HepG2 (cell line): Measurements from ENCODE around the gene CD101. TPM values are rescaled to one million over a fixed set of nuclear protein-coding genes. Genes with fewer than 3 reads are reported as not detected.

Experiments used
- ATAC-seq: fragments of 200-7000 bp; cut with Tn5 transposase; 3 replicates; pipeline ENCODE4 v1.9.1; 2020; ENCODE audit warnings: mild to moderate bottlenecking, moderate library complexity
- BruUV-seq: library from RNA; stranded (reverse); fragments of 400-500 nt; replicated peaks from 2 replicates; lab custom pipeline; 2021; lab: Mats Ljungman, UMichigan
- CTCF ChIA-PET: fragments of 300-600 bp; formaldehyde crosslinking; extraction: SDS; loops from one replicate; lab custom pipeline; 2021; ENCODE audit warnings: low total read pairs, inconsistent platforms, low intra/inter-chr PET ratio; lab: Yijun Ruan, JAX
- POLR2A ChIA-PET: fragments of 350-600 bp; sonication (Branson Sonifier 250); formaldehyde crosslinking; loops from one replicate; lab custom pipeline; 2020; ENCODE audit warnings: antibody characterized with exemption, inconsistent platforms; lab: Yijun Ruan, JAX
- DNase-seq: peaks from one replicate; pipeline ENCODE4 v3.0.0-alpha.2; 2015; ENCODE audit warnings: low spot score
- FAIRE-seq: peaks from 3 replicates; lab custom pipeline; 2011; peaks lifted over from hg19 to GRCh38; lab: Jason Lieb, UNC
- H2AFZ ChIP-seq: one replicate; pipeline ENCODE4 v1.6.1; 2011; ENCODE audit warnings: low read length, inconsistent platforms
- H3K27ac ChIP-seq: fragments of 300-600 bp; 3 replicates; pipeline ENCODE4 v1.8.0; 2011; ENCODE audit warnings: mixed run types, mild to moderate bottlenecking, mixed read lengths, low read length, inconsistent platforms; ENCODE audit not compliant: insufficient read depth; ENCODE audit errors: extremely low read length
- H3K27me3 ChIP-seq, 2 experiments: fragments of 200-600 bp in 1 of 2; 2 replicates in 1 of 2; 3 replicates in 1 of 2; pipeline versions ENCODE4 v1.6.0 to v1.8.0; 2011; ENCODE audit warnings: low read length in 2 of 2, mild to moderate bottlenecking in 2 of 2, moderate library complexity in 2 of 2, inconsistent platforms in 1 of 2; ENCODE audit not compliant: insufficient read depth in 2 of 2, control insufficient read depth in 1 of 2
- H3K36me3 ChIP-seq, 2 experiments: fragments of 200-600 bp in 1 of 2; replicated peaks in 1 of 2; 2 replicates in 1 of 2; 3 replicates in 1 of 2; pipeline versions ENCODE4 v1.5.1 to v1.8.0; 2011; ENCODE audit warnings: low read length in 2 of 2, inconsistent platforms in 1 of 2; ENCODE audit not compliant: insufficient read depth in 2 of 2, control insufficient read depth in 1 of 2
- H3K4me1 ChIP-seq: 2 replicates; pipeline ENCODE4 v1.5.1; 2012; ENCODE audit warnings: low read length, inconsistent platforms; ENCODE audit not compliant: insufficient read depth
- H3K4me2 ChIP-seq: 2 replicates; pipeline ENCODE4 v1.6.0; 2011; ENCODE audit warnings: low read depth, low read length, inconsistent platforms
- H3K4me3 ChIP-seq, 3 experiments: fragments of 200-600 bp in 1 of 3; sonication (generic), shearing (Covaris generic) in 1 of 3; replicated peaks in 1 of 3; 2 replicates each; pipeline ENCODE4 v1.5.1; 2011 to 2016; ENCODE audit warnings: low read length in 3 of 3, inconsistent platforms in 2 of 3, low read depth in 2 of 3, mild to moderate bottlenecking in 2 of 3, control low read depth in 1 of 3, mixed read lengths in 1 of 3; ENCODE audit not compliant: insufficient read depth in 1 of 3
- H3K79me2 ChIP-seq: one replicate; pipeline ENCODE4 v1.6.1; 2011; ENCODE audit warnings: low read length, inconsistent platforms; ENCODE audit not compliant: insufficient read depth
- H3K9ac ChIP-seq: 2 replicates; pipeline ENCODE4 v1.6.0; 2011; ENCODE audit warnings: mild to moderate bottlenecking, low read depth, low read length, inconsistent platforms; ENCODE audit not compliant: insufficient read depth
- H3K9me3 ChIP-seq: 2 replicates; pipeline ENCODE4 v1.5.1; 2012; ENCODE audit warnings: mild to moderate bottlenecking, low read length
- H4K20me1 ChIP-seq: 2 replicates; pipeline ENCODE4 v1.6.0; 2011; ENCODE audit warnings: inconsistent platforms, mild to moderate bottlenecking, low read length, moderate library complexity; ENCODE audit not compliant: insufficient read depth
- ATF2 ChIP-seq: sonication (generic); formaldehyde crosslinking; IDR thresholded peaks from 2 replicates; pipeline ENCODE4 v1.4.0; 2020; ENCODE audit warnings: missing genetic modification reagents
- BATF2 ChIP-seq: sonication (generic); formaldehyde crosslinking; IDR thresholded peaks from 2 replicates; pipeline ENCODE4 v1.8.0; 2022; ENCODE audit warnings: mild to moderate bottlenecking, missing genetic modification reagents, moderate library complexity
- CC2D1A ChIP-seq: sonication (generic); formaldehyde crosslinking; IDR thresholded peaks from 2 replicates; pipeline ENCODE4 v1.8.1; 2023; ENCODE audit warnings: mild to moderate bottlenecking, missing genetic modification reagents
- DNMT1 ChIP-seq: sonication (generic); formaldehyde crosslinking; IDR thresholded peaks from 2 replicates; pipeline ENCODE4 v1.5.1; 2020; ENCODE audit warnings: mild to moderate bottlenecking, missing genetic modification reagents
- GABPA ChIP-seq, 2 experiments: IDR thresholded peaks; 2 replicates each; pipeline ENCODE4 v1.6.1; 2011 to 2016; ENCODE audit warnings: low read depth in 2 of 2, low read length in 1 of 2, missing biosample characterization in 1 of 2, missing genetic modification characterization in 1 of 2
- GMEB1 ChIP-seq: sonication (generic); formaldehyde crosslinking; IDR thresholded peaks from 2 replicates; pipeline ENCODE4 v1.5.1; 2020; ENCODE audit warnings: missing genetic modification reagents, mild to moderate bottlenecking, borderline replicate concordance
- HMG20A ChIP-seq: IDR thresholded peaks from 2 replicates; pipeline ENCODE4 v1.6.1; 2016; ENCODE audit warnings: borderline replicate concordance
- HNRNPLL ChIP-seq: fragments of 200-400 bp; formaldehyde crosslinking; IDR thresholded peaks from 2 replicates; pipeline ENCODE4 v1.6.1; 2017; ENCODE audit warnings: mild to moderate bottlenecking, low read depth, low read length; ENCODE audit not compliant: poor library complexity, severe bottlenecking
- KLF11 ChIP-seq: IDR thresholded peaks from 2 replicates; pipeline ENCODE4 v1.6.1; 2016; ENCODE audit warnings: missing compliant biosample characterization
- KLF6 ChIP-seq: IDR thresholded peaks from 2 replicates; pipeline ENCODE4 v1.8.0; 2016; ENCODE audit warnings: missing biosample characterization, missing genetic modification reagents
- NCOR1 ChIP-seq: fragments of 200-600 bp; sonication (generic); IDR thresholded peaks from 2 replicates; pipeline ENCODE4 v1.7.0; 2017; ENCODE audit warnings: antibody characterized with exemption, low read length, borderline replicate concordance
- PCBP2 ChIP-seq: fragments of 200-400 bp; formaldehyde crosslinking; optimal IDR thresholded peaks from 2 replicates; pipeline ENCODE3; 2018; ENCODE audit warnings: low read length, low read depth; ENCODE audit not compliant: poor library complexity, severe bottlenecking
- SP2 ChIP-seq: sonication (generic); formaldehyde crosslinking; IDR thresholded peaks from 2 replicates; pipeline ENCODE4 v1.5.1; 2020; ENCODE audit warnings: mild to moderate bottlenecking, missing genetic modification reagents
- STAT5B ChIP-seq: sonication (generic); formaldehyde crosslinking; IDR thresholded peaks from 2 replicates; pipeline ENCODE4 v1.4.0; 2020; ENCODE audit warnings: missing genetic modification reagents
- TGIF2 ChIP-seq: IDR thresholded peaks from 2 replicates; pipeline ENCODE4 v1.6.1; 2016; ENCODE audit warnings: control low read depth, missing compliant biosample characterization
- ZNF30 ChIP-seq: sonication (generic); formaldehyde crosslinking; IDR thresholded peaks from 2 replicates; pipeline ENCODE4 v1.5.0; 2020; ENCODE audit warnings: mild to moderate bottlenecking, missing genetic modification reagents
- ZNF552 ChIP-seq: sonication (generic); formaldehyde crosslinking; IDR thresholded peaks from 2 replicates; pipeline ENCODE4 v1.9.0; 2022; ENCODE audit warnings: missing genetic modification reagents, mild to moderate bottlenecking, borderline replicate concordance
- ZNF570 ChIP-seq: sonication (generic); formaldehyde crosslinking; IDR thresholded peaks from 2 replicates; pipeline ENCODE4 v1.4.0; 2020; ENCODE audit warnings: mild to moderate bottlenecking, missing genetic modification reagents, borderline replicate concordance
- ZNF672 ChIP-seq: sonication (generic); formaldehyde crosslinking; IDR thresholded peaks from 2 replicates; pipeline ENCODE4 v1.8.1; 2022; ENCODE audit warnings: missing genetic modification reagents
- ZSCAN22 ChIP-seq: sonication (generic); formaldehyde crosslinking; IDR thresholded peaks from 2 replicates; pipeline ENCODE4 v1.4.0; 2020; ENCODE audit warnings: mild to moderate bottlenecking, missing genetic modification reagents
- WGBS: methylation state at CpG from one replicate; pipeline ENCODE4 v1.1.6; 2017; ENCODE audit warnings: low lambda C conversion rate; 5-methylcytosine and 5-hydroxymethylcytosine counted together
- in situ Hi-C: cut with HindIII; loops from 2 replicates; pipeline ENCODE4 v1.10.0; 2017; ENCODE audit warnings: low pct_unique_long_range_greater_than_20kb; ENCODE audit not compliant: extremely low pct_ligation_motif_present
- intact Hi-C: fragments of 100-400 bp; cut with micrococcal nuclease; formaldehyde crosslinking; loops from one replicate; pipeline ENCODE4 v1.10.0; 2022; ENCODE audit not compliant: unreplicated experiment
- polyA plus RNA-seq, 8 experiments: library from polyadenylated mRNA; depleted of rRNA in 3 of 8; stranded (reverse) in 7 of 8; unstranded in 1 of 8; fragments of >200 nt; fragmentation: Illumina TruSeq in 4 of 8; extraction: Trizol in 4 of 8; gene quantifications; 2 replicates each; pipeline versions ENCODE4 v1.2.1 to v1.2.3, GENCODE V29; 2011 to 2016; ENCODE audit warnings: low read depth in 4 of 8, missing spikeins in 1 of 8, mixed read lengths in 1 of 8; ENCODE audit not compliant: insufficient read depth in 1 of 8
- total RNA-seq, 5 experiments: library from RNA; depleted of rRNA; stranded (reverse); fragments of >200 nt; fragmentation: Illumina TruSeq; extraction: Trizol; gene quantifications; 2 replicates each; pipeline ENCODE4 v1.2.3, GENCODE V29; 2016; ENCODE audit warnings: low read depth in 1 of 5

Gene CD101
- total and polyA plus RNA-seq, 2 of the 13 experiments (the other 11 are each of a cell fraction or from before 2014, with no cell fraction given): 0.05 to 0.09 TPM

- no peak for TF ChIP-seq NCOR1
Measured at GRCh38 chr1:117077267-117077666, 75.7 kb downstream of the CD101 start (continued).

GRCh38 chr1:117079737-117080136 lies 78.2 kb downstream of the CD101 start:
- Histone ChIP-seq H3K36me3 (peaks cover 29 to 60% of the 10 kb centered on the region in 2 experiments), H3K4me1 (no peaks in the 10 kb centered on the region), H3K79me2 (no peaks in the 10 kb centered on the region)
- 97% methylated on average over 6 of the region's 6 CpGs for WGBS
- no peak for DNase-seq
- TF ChIP-seq CC2D1A (CRISPR knock-in tag) (no peak), SP2 (no peak), GMEB1 (CRISPR knock-in tag) (no peak), BATF2 (no peak), ZNF30 (no peak), STAT5B (CRISPR knock-in tag) (no peak), GABPA (IDR thresholded peaks at IDR 0.05; ENCODE audit: low read depth, low read length) (no peak), GABPA (CRISPR knock-in tag; IDR thresholded peaks at IDR 0.05; ENCODE audit: low read depth) (no peak), ZNF552 (no peak), PCBP2 (no peak), ZNF672 (CRISPR knock-in tag) (no peak), ZSCAN22 (CRISPR knock-in tag) (no peak), HMG20A (CRISPR knock-in tag) (no peak), ATF2 (CRISPR knock-in tag) (no peak), TGIF2 (no peak), KLF11 (CRISPR knock-in tag) (no peak), KLF6 (CRISPR knock-in tag) (no peak), ZNF570 (no peak), HNRNPLL (no peak), DNMT1 (CRISPR knock-in tag) (no peak)
- TF ChIP-seq, all 625 proteins: peak for 0
- intact Hi-C loops: no loop called here
- no TSS peak for BruUV-seq
- no peak overlapping the region for H3K4me3 ChIP-seq
- H3K9ac ChIP-seq: no peak overlapping the region
- no peak overlapping the region for H3K27ac ChIP-seq
- FAIRE-seq: no peak
- H3K9me3 ChIP-seq: no peaks in the 10 kb centered on the region
- in situ Hi-C loops: no loop called here
- H3K27me3 ChIP-seq: no peaks in the 10 kb centered on the region
- POLR2A ChIA-PET: no interaction called here
- no peak for ATAC-seq
- CTCF ChIA-PET: no interaction called here
- H2AFZ ChIP-seq: no peak overlapping the region
- no peak overlapping the region for H3K4me2 ChIP-seq
- H4K20me1 ChIP-seq: no peaks in the 10 kb centered on the region
